Activated CD8-positive, alpha-beta memory T cell treated with anti-CD3 and anti-CD28 coated beads, Interleukin-2, amount 50 U/mL, for 24 hours (primary cell): ENCODE measurements around the gene HNMT.
"Not testable (repeated sequence)": the region's sequence is repeated elsewhere in the genome, so short reads cannot be mapped to it uniquely, and the experiment has no call there.

Experiments used
- DNase-seq: peaks from one replicate; pipeline ENCODE4 v3.0.0-alpha.2; 2020; ENCODE audit errors: extremely low read depth

The HNMT gene

GRCh38 chr2:138043588-138043987, 79.3 kb downstream of the HNMT start:
- DNase-seq, result not testable (repeated sequence)

DNA sequence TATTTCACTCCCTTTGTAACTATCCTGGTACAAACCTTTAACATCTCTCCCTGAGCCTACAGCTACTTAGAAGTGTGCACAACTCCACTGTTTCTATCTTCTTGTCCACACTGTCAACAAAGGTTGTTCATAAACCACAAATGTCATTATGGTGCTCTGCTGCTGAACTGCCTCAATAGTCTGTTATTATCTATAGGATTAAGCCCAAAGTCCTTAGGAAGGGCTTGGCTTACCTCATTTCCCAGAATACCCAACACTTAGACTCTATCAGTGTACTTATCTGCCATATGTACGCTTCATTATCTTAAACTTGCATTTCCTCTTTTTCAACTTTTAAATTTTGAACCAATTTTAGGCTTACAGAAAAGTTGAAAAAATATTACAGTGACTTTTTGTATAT, 94.2 kb downstream of the HNMT start:
- no peak for DNase-seq

DNA sequence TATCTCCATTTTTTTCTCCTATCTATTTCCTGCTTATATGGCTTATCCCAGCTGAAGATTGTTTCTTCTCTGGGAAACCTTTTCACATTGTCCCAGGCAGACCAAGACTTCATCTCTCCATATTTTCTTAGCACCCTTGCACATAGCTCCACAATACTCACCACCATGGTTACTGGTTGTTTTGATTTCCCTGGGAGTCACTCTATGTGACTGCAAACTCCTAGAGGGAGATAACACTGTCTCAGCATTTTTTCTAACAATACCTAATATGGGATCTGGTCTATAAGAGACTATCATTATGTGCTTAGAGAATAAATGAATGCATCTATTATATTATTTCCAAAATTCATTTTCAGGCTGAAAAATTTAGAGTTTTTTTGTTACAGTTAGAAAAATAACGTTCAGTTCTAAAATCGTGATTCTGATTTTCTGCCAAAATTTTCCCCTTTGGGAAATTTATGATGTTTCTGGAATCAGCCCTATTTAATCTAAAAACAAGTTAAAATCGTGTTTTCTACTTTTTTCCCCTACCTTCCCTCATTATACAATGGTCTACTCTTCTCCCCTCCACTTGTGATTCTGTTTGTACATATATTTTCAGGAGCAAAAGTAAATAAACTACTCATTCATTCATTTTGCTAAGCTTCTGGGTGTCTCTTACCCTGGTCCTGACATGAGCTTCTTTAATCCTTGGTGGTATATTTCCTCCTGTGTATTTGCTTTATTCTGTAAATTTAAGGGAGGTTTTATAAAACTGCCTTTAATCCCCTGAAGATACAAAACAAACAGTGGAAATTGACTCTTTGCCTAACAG, 95.4 kb downstream of the HNMT start:
- no peak for DNase-seq

- DNase-seq, result no peak
Measured at GRCh38 chr2:138060301-138060635, 96.0 kb downstream of the HNMT start.

- no peak for DNase-seq
Measured at GRCh38 chr2:138061961-138062360, 97.7 kb downstream of the HNMT start.

- no peak for DNase-seq
Measured at GRCh38 chr2:138063181-138063580, 98.9 kb downstream of the HNMT start.
